MM.1S (cell line): ENCODE data around the gene NCOA5.

Source experiments
- CTCF ChIP-seq: fragments of 300-600 bp; sonication (generic); IDR thresholded peaks from 2 replicates; pipeline ENCODE4 v1.5.1; 2016; ENCODE audit warnings: antibody characterized with exemption, low read length, mixed read lengths
- EZH2 ChIP-seq: fragments of 300-600 bp; sonication (generic); optimal IDR thresholded peaks from 2 replicates; pipeline ENCODE3; 2017; ENCODE audit warnings: low read depth, mild to moderate bottlenecking, antibody characterized with exemption, low read length, mixed read lengths

- no peak for TF ChIP-seq CTCF
- TF ChIP-seq EZH2, result no peak
These were observed 71.2 kb downstream of the NCOA5 start for GRCh38 chr20:46018611-46019010.
